Left cardiac atrium (tissue), 4 donors: ENCODE results near the gene PDK1. TPM values are rescaled to one million over a fixed set of nuclear protein-coding genes. Genes with fewer than 3 reads are reported as not detected.

ENCODE experiments used
- ATAC-seq, 2 donors: fragments of 200-7000 bp; cut with Tn5 transposase; one replicate each; pipeline ENCODE4 v1.9.1; 2020; ENCODE audit warnings: mild to moderate bottlenecking in 2 of 2, moderate library complexity in 2 of 2
- DNase-seq: peaks from one replicate; pipeline ENCODE4 v3.0.0-alpha.2; 2020
- intact Hi-C, 2 donors: fragments of 100-400 bp; cut with DNase I; formaldehyde crosslinking; loops; one replicate each; pipeline versions ENCODE4 v1.14.1 to v1.15.1; 2022 to 2023
- total RNA-seq, 2 donors: library from RNA; stranded (reverse); fragmentation: NEBNext Ultra II Directional; extraction: Animal tissue kit (Norgen Biotek cat#: 25700); gene quantifications; one replicate each; pipeline ENCODE4 v1.2.1, GENCODE V29; 2021
- donor health status: DM: no; HTN: yes; CAD: no.
- donor health status: DM: no; HTN: yes; CAD: no; lungs with severe emphysema.
- donor health status: DM: yes; HTN: yes; CAD: no.
- donor health status: Dilated cardiomyopathy.

Gene PDK1
- total RNA-seq, 2 donors from 2014 or later, result 24.9 to 48.4 TPM

- ATAC-seq (no peak), DNase-seq (no peak)
- intact Hi-C loops, result no loop called here
These were observed 71.3 kb downstream of the PDK1 start for GRCh38 chr2:172627181-172627580.

- no peak for DNase-seq
- intact Hi-C loops, result no loop called here
These were observed 72.2 kb downstream of the PDK1 start for GRCh38 chr2:172628085-172628484.

GRCh38 chr2:172629586-172629985 lies 73.7 kb downstream of the PDK1 start:
- intact Hi-C loops, result no loop called here

More at GRCh38 chr2:172628085-172628484, 72.2 kb downstream of the PDK1 start:
- ATAC-seq, result no peak

GRCh38 chr2:172630181-172630580 lies 74.3 kb downstream of the PDK1 start:
- no peak for ATAC-seq

More at GRCh38 chr2:172629586-172629985, 73.7 kb downstream of the PDK1 start:
- no peak for DNase-seq
- no peak for ATAC-seq

GRCh38 chr2:172634477-172634876 lies 78.6 kb downstream of the PDK1 start:
- intact Hi-C loops, result no loop called here
- no peak for ATAC-seq

More at GRCh38 chr2:172630181-172630580, 74.3 kb downstream of the PDK1 start:
- DNase-seq, result no peak
- intact Hi-C loops, result no loop called here

GRCh38 chr2:172635548-172635947 lies 79.7 kb downstream of the PDK1 start:
- DNase-seq (no peak), ATAC-seq (no peak)
- intact Hi-C loops, result no loop called here

More at GRCh38 chr2:172634477-172634876, 78.6 kb downstream of the PDK1 start:
- DNase-seq, result no peak

- ATAC-seq (no peak), DNase-seq (no peak)
- intact Hi-C loops, result no loop called here
These were observed 83.4 kb downstream of the PDK1 start for GRCh38 chr2:172639256-172639655.

GRCh38 chr2:172639823-172640222 lies 83.9 kb downstream of the PDK1 start:
- ATAC-seq, result no peak
- intact Hi-C loops, result no loop called here

GRCh38 chr2:172640389-172640788 lies 84.5 kb downstream of the PDK1 start:
- no peak for DNase-seq
- intact Hi-C loops, result no loop called here
- no peak for ATAC-seq

More at GRCh38 chr2:172639823-172640222, 83.9 kb downstream of the PDK1 start:
- no peak for DNase-seq

- ATAC-seq (no peak), DNase-seq (no peak)
- intact Hi-C loops, result no loop called here
These were observed 86.6 kb downstream of the PDK1 start for GRCh38 chr2:172642301-172643020.

GRCh38 chr2:172643142-172643541 lies 87.3 kb downstream of the PDK1 start:
- ATAC-seq, result no peak
- DNase-seq, result no peak
- intact Hi-C loops, result no loop called here

- DNase-seq (no peak), ATAC-seq (no peak)
- intact Hi-C loops, result no loop called here
These were observed 91.5 kb downstream of the PDK1 start for GRCh38 chr2:172647439-172647838.

- ATAC-seq (no peak), DNase-seq (no peak)
- intact Hi-C loops, result no loop called here
These were observed 99.4 kb downstream of the PDK1 start for GRCh38 chr2:172655091-172655837.

- no peak for ATAC-seq
- no peak for DNase-seq
- intact Hi-C loops, result no loop called here
These were observed 100.1 kb downstream of the PDK1 start for GRCh38 chr2:172655838-172656573.

Other genes with a start within 250 kb of the PDK1 start
- 10 to 100 TPM; 47.0 to 53.3 TPM for gene ITGA6, start 128.5 kb upstream of the PDK1 start, total RNA-seq
- gene RAPGEF4, start 179.8 kb downstream of the PDK1 start, total RNA-seq, result 10 to 100 TPM; 10.9 to 12.9 TPM